GM19240 (cell line): ENCODE data around the gene PRRX2.
"Not testable (repeated sequence)": the region's sequence is repeated elsewhere in the genome, so short reads cannot be mapped to it uniquely, and the experiment has no call there.

Experiments used
- DNase-seq: peaks from one replicate; pipeline ENCODE4 v3.0.0; 2011; ENCODE audit warnings: low spot score; ENCODE audit not compliant: insufficient read length

Gene PRRX2

DNA sequence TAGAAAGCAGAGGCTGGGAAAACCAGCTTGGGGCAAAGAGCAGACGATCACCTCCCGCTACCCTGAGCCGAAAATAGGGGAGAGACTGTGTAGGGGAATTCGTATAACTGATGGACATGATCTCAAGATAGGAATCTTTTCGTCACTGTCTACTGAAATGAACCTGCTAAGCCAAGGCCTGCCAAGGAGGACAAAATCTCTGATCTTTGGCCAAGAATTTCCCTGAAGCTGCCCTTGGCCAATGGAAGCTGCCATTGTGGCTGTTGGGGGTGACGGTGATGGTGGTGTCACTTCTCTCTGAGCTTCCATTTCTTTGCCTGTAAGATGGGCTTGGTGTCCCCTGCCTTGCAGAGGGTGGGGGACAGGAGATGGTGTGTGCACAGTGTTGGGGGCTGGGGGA, 90.7 kb downstream of the PRRX2 start:
- DNase-seq, result no peak

- DNase-seq, result no peak
These were observed 91.6 kb downstream of the PRRX2 start for GRCh38 chr9:129757045-129757444.

DNA sequence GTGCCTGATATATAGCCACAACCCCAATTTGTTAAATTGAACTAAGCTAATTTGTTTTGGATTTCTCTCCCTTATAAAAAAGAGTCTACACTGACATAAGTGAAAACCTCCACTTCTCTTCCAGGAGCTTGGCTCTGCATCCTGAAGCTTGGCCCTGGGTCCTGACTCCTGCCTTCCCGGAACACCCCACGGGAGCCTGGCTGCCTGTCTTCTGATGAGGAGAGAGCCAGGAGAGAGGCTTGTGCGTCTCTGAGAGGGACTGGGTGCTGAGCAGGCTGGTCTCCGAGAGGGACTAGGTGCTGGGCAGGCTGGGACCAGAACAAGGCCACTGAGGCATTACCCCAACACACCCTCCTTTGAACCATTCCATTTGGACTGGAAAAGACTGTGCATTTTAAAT, 93.9 kb downstream of the PRRX2 start:
- no peak for DNase-seq

- DNase-seq, result no peak
These were observed 94.5 kb downstream of the PRRX2 start for GRCh38 chr9:129759804-129760502.

GRCh38 chr9:129760784-129761183, 95.3 kb downstream of the PRRX2 start:
- DNase-seq, result not testable (repeated sequence)

- DNase-seq, result no peak
These were observed 96.0 kb downstream of the PRRX2 start for GRCh38 chr9:129761293-129761900.

DNA sequence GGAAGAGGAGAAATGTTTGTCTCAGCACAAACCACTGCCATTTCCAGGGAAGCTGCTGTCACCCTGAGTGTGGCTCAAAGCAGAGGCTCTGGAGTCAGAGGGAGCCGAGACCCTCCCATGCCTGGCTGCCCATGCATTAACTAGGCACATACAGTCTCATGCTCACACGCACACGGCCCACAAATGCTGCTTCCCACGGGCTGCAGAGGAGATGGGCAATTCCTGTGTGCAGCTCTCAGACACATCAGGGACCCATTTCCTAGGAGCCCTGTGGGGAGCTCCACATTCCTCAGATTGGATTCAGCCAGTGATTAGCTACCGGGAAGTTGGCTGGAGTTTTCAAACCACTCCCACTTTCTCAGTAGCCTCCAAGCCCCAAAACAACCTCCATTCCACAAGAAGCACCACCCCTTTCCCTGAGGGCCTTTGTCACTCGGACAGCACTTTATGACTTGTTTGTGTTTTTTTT, 96.5 kb downstream of the PRRX2 start:
- DNase-seq, result no peak

GRCh38 chr9:129762370-129762984, 97.0 kb downstream of the PRRX2 start:
- not testable (repeated sequence) for DNase-seq

GRCh38 chr9:129762985-129763926, 97.8 kb downstream of the PRRX2 start:
- no peak for DNase-seq

GRCh38 chr9:129765764-129766317, 100.4 kb downstream of the PRRX2 start:
- no peak for DNase-seq

GRCh38 chr9:129768486-129768885, 103.0 kb downstream of the PRRX2 start:
- DNase-seq, result no peak

GRCh38 chr9:129769669-129770068, 104.2 kb downstream of the PRRX2 start:
- DNase-seq, result no peak

- DNase-seq, result no peak
These were observed 105.3 kb downstream of the PRRX2 start for GRCh38 chr9:129770741-129771140.
